NB4 (cell line): Measurements from ENCODE around the gene CEP131.
A peak's percentile ranks its signal among the peaks of the same experiment; 100 is the strongest.

ENCODE experiments used
- DNase-seq: peaks from one replicate; pipeline ENCODE4 v3.0.0; 2010; ENCODE audit warnings: low read depth
- H3K4me3 ChIP-seq: one replicate; pipeline ENCODE4 v1.5.1; 2011; ENCODE audit warnings: mild to moderate bottlenecking, low read depth, low read length, moderate library complexity
- CTCF ChIP-seq: IDR thresholded peaks from one replicate; pipeline ENCODE4 v1.5.1; 2012; ENCODE audit warnings: low read depth, low read length
- MYC ChIP-seq: IDR thresholded peaks from 2 replicates; pipeline ENCODE4 v1.6.1; 2011; ENCODE audit warnings: low read depth, low read length
- POLR2A ChIP-seq: IDR thresholded peaks from 2 replicates; pipeline ENCODE4 v1.6.1; 2011; ENCODE audit warnings: mild to moderate bottlenecking; ENCODE audit not compliant: insufficient read length; ENCODE audit errors: extremely low read depth
- TF ChIP-seq, protein P1 (sequence below): IDR thresholded peaks from 2 replicates; pipeline ENCODE4 v1.6.1; 2011; ENCODE audit warnings: low read depth, low read length

Gene CEP131

DNA sequence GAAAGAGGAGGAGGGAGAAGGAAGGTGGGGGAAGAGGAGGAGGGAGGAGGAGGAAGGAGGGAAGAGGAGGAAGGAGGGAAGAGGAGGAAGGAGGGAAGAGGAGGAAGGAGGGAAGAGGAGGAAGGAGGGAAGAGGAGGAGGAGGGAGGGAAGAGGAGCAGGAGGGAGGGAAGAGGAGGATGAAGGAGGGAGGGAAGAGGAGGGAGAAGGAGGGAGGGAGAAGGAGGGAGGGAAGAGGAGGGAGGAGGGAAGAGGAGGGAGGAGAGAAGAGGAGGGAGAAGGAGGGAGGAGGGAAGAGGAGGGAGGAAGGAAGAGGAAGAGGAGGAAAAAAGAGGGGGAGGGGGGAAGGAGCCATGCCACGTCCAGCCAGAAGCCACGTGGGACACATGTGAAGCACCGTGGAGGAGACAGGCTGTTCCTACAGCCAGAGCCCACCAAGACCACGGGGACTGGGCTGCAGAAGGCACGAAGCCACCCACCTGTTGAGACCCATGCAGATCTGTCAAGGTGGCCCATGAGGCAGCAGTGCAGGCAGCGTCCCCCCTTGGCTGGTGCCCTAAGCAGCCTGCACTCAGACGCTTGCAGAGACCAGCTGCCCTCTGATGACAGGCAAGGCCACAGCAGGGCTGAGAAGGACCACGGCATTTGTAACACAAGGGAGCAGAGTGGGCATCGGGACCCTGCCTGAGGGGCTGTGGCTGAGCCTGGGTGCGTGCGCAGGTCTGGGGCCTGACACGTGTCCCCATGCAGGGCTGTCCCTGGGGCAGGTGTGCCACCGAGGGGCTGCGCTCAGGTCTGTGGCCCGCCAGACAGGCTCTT, 26.7 kb upstream of the CEP131 start:
- no peak overlapping the region for H3K4me3 ChIP-seq
- no peak for DNase-seq
- TF ChIP-seq CTCF: no peak
- no peak for TF ChIP-seq POLR2A

DNA sequence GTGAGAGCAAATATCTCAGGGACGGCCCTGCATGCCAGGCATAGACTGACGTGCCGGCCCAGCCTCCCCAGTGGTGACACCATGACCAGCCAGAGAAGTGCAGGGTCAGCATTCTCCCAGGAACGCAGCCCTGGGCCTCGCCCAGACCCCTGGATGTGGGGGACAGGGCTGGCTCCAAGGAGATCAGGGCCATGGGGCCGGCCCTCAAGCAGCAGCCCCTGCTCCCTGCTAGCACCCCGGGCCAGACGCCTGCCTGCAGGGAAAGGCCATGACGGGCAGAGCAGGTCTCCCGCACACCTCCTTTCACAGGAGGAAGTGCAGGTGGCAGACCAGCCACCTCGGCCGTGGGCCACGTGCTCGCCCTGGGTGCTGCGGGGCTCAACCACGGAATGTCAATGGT, 25.9 kb upstream of the CEP131 start:
- no peak for DNase-seq
- no peak overlapping the region for H3K4me3 ChIP-seq
- no peak for TF ChIP-seq MYC
- TF ChIP-seq, protein P1, sequence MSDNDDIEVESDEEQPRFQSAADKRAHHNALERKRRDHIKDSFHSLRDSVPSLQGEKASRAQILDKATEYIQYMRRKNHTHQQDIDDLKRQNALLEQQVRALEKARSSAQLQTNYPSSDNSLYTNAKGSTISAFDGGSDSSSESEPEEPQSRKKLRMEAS: no peak
- no peak for TF ChIP-seq POLR2A
- TF ChIP-seq CTCF: no peak

- no peak for TF ChIP-seq CTCF
- TF ChIP-seq, protein P1: no peak
- H3K4me3 ChIP-seq: no peak overlapping the region
- no peak for DNase-seq
These were observed 24.7 kb upstream of the CEP131 start for GRCh38 chr17:81247339-81247990.

- no peak for DNase-seq
- H3K4me3 ChIP-seq: no peak overlapping the region
- no peak for TF ChIP-seq MYC
- TF ChIP-seq, protein P1: no peak
- TF ChIP-seq CTCF: no peak
- no peak for TF ChIP-seq POLR2A
These were observed 24.0 kb upstream of the CEP131 start for GRCh38 chr17:81246679-81247338.

- H3K4me3 ChIP-seq: no peak overlapping the region
- TF ChIP-seq POLR2A (peak; percentile 12), CTCF (no peak)
- TF ChIP-seq, protein P1: no peak
These were observed 23.5 kb upstream of the CEP131 start for GRCh38 chr17:81246343-81246670.

More at GRCh38 chr17:81246343-81246670, 23.5 kb upstream of the CEP131 start:
- no peak for DNase-seq
